NCI-H446 treated with DMSO at 0.1 percent for 48 hours (cell line): ENCODE measurements around the gene ARHGAP25.

Experiments used
- DNase-seq: peaks from one replicate; lab custom pipeline; 2025; lab: John Stamatoyannopoulos, UW

The ARHGAP25 gene

DNA sequence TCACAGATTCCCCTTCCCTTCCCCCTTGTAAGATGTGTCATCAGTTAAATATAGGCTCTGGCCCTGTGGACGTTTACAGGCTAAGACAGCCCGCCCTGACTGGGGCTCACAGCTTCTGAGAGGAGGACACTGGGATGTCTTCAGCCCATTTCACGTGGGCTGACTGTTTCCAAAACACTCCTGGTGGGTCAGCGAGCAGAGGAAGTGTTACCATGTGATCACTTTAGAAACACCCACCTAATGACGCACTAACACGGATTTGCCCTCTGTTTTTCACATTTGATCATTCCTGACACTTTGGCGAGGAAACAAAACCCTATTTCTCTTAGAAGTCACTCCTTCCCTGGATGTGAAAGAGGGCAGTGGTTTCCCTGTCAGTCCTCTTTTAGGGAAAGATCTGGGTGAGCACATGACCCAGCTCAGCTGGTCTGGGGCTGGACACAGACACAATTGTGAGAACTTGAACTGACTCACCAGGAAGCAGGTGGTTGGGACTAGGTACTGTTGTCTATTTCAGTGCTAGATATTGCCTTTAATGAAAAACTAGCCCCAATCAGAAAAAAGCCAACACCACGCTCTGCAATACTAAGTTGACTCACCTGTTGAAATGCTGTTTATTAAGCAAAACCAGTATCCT is 97.7 kb downstream of the ARHGAP25 start:
- no peak for DNase-seq

- DNase-seq, result no peak
Measured at GRCh38 chr2:68833162-68833561, 98.6 kb downstream of the ARHGAP25 start.

DNA sequence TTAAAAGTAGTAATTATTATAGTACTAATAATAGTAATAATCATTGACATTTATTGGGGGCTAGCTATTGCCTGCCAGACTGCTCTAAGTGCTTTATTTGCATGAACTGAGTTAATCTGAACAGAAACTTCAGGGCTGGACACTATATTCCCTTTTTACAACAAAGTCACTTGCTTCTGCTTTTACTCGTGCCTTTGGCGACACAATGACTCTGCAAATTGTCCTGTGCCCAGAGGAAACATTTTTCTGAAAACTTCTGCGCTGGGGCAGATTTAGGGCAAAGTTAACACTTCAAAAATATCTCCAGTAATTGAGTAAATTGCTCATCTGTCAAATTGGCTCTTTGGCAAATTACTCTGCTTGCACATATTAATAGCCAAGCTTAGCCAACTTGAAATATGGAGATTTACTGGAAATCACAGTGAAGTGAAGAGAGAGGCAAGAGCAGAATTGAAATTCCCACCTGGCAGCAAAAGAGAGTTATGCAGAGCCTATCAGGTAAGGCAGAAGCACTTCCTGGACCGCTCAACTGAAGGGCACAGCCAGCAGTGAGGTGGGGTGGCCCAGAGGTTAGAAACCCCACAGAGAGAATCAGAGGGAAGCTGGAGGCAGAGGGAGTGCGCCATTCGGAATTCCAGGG is 100.2 kb downstream of the ARHGAP25 start:
- DNase-seq, result no peak

GRCh38 chr2:68835621-68836020 is 101.0 kb downstream of the ARHGAP25 start:
- DNase-seq, result no peak

DNA sequence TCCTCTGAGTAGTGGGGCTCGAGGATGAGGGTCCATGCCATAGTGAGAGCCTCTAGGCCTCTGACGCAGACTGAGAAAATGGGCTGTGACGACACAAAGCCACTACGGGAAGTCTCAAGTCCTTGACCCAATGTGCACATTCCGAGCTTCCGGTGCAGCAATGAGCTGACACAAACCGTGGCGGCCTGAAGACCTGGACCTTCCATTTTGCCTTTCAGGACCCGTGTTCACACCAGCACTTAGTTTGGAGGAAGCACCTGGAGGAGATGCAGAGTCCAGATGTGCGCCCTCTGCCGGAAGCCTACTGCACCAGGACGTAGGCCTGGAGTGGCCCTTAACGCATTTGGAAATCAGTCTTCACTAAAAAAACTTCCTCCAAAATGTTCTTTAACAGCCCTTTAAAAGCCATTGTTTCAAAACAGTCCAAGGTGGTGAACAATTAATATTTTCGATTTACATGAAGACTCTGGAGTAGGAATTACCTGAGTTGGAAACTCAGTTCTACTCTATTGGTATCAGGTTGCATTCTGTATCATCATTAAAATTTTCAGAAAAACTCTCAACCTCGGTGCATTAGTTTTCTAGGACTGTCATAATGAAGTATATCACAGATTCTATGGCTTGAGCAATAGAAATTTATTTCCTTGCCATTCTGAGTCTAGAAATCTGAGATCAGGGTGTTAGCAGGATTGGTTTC is 102.7 kb downstream of the ARHGAP25 start:
- DNase-seq, result no peak

- no peak for DNase-seq
Measured at GRCh38 chr2:68837861-68838341, 103.3 kb downstream of the ARHGAP25 start.

- DNase-seq, result no peak
Measured at GRCh38 chr2:68838641-68839040, 104.0 kb downstream of the ARHGAP25 start.

DNA sequence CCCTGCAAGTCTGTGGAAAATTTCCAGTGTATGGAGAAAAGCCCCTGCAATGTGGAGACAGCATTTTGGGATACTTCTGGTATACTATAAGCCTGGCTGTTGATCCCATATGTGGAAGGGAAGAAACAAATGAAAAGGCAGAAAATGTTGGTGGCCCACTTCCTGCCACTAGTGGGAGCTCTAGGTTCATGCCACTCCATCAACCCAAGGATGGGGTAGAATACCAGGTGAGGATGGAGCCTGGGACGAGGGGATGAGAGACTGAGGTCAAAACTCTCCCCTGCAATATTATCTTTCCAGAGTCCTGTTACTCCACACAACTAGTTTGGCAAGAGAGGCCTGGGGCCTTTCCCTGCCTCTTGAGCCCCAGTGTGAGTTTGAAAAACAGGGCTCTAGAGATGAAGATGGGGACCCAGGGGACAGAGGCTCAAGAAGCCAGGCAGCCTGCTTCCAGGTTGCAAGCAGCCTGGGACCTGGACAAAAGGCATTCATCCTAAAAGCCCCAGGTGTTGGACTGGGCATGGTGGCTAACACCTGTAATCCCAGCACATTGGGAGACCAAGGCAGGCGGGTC is 104.7 kb downstream of the ARHGAP25 start:
- DNase-seq, result no peak

DNA sequence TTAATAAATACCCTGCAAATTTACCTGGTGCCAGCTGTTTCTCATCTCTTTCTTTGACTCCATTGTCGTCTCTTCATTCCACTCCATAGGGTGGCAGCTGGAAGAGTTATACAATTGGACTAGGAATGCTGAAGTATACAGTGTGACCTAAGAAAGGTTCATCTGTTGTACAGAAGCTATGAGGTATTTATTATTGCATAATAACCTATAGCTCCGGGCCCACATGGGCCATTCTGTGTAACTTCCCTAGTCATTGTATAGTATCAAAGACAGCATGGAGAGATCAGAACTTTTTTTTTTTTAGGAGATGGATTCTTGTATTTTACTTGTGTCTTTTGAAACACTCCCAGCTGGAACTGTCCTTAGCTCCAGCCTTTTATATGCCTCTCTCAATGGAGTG is 110.4 kb downstream of the ARHGAP25 start:
- no peak for DNase-seq

DNA sequence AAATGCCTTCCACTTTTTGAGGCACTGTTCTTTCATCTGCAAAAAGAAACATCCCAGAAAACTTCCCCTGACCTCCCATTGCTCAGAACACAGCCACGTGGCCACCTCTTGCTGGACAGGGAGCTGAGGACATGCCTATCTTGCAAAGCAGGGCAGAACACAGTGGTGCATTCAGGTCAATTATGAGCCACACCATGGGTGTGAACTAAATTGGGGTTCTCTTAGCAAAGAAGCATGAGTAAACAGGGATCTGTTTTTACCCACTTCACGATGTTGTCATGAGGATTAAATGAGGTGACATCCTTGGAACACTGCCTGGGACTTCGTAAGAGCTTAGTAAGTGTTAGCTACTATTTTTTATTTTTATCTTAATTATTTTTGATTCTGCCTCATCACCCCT is 111.5 kb downstream of the ARHGAP25 start:
- no peak for DNase-seq

GRCh38 chr2:68847751-68848150 is 113.1 kb downstream of the ARHGAP25 start:
- no peak for DNase-seq

- no peak for DNase-seq
Measured at GRCh38 chr2:68849579-68850030, 115.0 kb downstream of the ARHGAP25 start.

DNA sequence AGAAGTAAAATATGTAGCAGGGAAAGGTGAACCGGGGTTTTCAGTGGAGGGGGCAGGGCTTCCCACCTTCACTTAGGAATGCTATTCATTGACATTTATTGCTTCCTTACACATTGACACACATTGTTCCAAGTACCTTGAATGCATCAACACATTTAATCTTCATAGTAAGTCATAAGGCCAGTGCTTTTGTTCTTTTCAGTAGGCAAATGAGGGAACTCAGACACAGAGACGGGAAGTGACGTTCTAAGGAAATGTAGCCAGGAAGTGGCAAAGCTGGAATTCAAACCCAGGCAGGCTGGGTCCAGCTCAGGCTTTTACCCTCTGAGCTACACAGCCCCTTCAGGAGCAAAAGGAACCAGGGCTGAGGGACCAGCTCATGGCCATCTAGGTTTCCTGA is 115.9 kb downstream of the ARHGAP25 start:
- DNase-seq, result no peak

- DNase-seq, result no peak
Measured at GRCh38 chr2:68853035-68853434, 118.4 kb downstream of the ARHGAP25 start.

DNA sequence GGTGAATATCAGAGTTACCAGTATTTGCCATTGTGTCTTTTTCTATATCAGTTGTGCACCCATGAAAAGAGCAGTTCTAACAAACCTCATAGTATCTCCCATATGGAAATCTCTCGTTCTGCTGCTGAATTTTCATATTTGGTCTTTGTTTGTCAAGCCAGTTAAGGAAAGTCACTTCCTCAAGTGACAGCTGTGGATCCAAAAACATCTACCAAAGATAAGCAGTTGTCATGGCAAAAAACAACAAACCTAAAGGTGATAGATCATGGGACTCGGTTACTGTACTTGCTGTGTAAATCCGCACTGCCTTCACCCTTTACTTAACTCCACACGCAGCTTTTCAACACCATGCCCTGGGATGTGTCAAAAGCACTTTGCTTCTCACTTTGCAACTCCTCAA is 119.3 kb downstream of the ARHGAP25 start:
- no peak for DNase-seq

DNA sequence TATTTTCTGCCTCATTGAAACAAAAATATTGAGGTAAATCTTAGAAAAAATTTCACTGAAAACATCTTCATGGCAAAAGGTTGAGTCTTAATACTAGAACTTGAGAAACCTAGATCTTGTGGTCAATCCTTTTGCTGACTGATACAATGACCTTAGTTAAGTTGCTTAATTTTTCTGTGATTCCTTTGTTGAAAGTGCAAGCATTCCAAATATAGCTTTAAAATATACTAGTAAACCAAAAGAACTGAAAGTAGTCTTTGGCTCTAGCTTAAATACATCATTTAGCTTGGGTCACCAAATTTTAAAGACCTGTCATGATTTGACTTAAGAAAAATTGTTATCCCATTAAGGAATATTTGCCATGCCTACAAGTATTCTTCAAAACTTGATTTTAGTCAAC is 119.9 kb downstream of the ARHGAP25 start:
- DNase-seq, result no peak

GRCh38 chr2:68855550-68855949 is 120.9 kb downstream of the ARHGAP25 start:
- no peak for DNase-seq

DNA sequence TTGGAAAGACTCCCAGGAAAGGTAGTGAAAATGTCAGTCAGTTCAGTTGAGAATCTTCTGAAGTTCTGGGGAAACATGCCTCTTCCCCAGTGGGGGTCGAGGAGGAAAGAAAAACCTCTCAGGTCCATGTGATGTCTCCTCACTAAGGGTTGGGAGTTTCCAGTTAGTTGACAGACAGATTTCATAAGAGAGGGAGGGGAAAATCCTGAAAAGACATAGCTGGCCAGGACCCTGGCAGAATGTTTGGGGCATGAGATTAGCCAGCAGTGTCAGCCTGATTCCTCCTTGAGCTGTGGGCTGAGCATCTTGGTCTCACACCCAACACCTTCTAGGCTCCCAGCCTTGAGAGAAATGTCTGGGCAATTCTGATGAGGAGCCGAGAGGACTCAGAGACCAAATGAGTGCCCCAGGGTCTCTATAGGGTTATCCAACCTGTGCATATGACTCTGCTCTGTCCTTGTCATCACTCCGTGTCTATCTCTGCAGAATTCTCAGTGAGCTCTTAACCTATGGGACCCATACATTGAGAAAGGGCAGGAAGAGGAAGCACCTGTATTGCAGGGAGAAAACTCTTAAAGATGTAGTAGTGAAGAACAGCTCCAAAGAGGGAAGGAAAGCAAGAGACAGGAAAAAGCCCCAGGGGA is 122.7 kb downstream of the ARHGAP25 start:
- no peak for DNase-seq

- DNase-seq, result no peak
Measured at GRCh38 chr2:68857855-68858456, 123.3 kb downstream of the ARHGAP25 start.

DNA sequence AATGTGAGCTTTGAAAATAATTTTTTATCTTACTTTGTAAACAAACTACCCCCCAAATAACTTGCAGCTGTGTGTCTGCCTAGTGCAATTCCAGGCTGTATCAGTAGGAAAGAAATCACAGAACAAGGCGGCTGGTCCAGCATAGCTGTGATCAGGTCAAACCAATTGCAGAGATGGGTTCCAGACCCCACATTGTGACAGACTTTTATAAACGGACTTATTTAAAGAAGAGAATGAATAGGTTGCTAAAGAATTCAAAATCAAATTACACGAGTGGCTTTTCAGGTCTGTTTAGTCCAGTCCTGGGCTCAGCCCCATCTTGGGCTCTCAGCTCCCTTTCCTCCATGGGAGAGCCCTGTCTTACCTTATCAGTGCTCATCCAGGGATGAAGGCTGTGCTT is 125.5 kb downstream of the ARHGAP25 start:
- DNase-seq, result no peak

DNA sequence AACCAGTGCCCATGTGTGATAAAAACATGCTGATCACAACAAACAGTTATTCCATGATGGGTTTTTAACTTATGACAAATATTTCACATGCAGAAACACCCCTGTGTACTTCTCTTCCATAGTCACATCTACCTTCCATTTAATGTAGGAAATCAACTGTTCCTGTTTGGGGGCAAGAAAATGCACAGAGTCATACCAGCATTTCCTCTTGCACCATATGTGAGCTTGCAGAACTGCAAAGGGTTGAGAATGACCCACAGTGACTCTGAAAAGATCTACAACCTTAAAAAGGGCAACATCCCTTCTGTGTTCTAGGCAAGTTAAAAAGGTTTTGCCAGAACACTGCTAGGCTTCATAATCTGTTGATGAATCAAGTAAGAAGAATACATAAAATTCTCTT is 126.7 kb downstream of the ARHGAP25 start:
- no peak for DNase-seq

- DNase-seq, result no peak
Measured at GRCh38 chr2:68862889-68863288, 128.3 kb downstream of the ARHGAP25 start.
